ENCODE data around the gene HNRNPM.
A peak's percentile ranks its signal among the peaks of the same experiment; 100 is the strongest.

HNRNPM gene

DNA sequence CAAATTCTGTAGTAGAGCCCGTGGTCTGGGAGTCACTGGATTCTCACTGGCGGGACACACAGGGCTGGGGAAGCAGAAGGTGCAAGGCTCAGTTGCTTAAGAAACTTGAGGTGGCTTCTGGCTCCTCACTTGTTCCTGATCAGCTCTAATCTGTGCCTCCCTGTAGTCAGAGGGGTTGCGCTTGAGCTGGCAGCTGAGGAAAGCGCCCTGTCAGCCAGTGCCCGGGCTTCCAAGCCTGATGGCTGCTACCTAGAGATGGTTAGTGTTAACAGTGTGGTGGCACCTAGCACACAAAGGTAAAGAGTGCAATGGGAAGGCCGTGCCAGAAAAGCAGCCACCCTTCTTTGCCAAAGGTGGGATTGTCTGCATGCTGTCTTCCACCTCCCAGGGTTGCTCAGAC is 8.8 kb downstream of the HNRNPM start:
- Histone ChIP-seq H3K36me3 (peaks cover 0 to 21% (median 19%) of the 10 kb centered on the region in 3 donors), H3K27ac (no peak overlapping the region), H3K4me1 (peaks cover 0 to 97% (median 67%) of the 10 kb centered on the region in 4 donors), H3K9me3 (no peaks in the 10 kb centered on the region), H3K4me3 (no peak overlapping the region), H3K27me3 (no peaks in the 10 kb centered on the region)
- TF ChIP-seq, protein P1, sequence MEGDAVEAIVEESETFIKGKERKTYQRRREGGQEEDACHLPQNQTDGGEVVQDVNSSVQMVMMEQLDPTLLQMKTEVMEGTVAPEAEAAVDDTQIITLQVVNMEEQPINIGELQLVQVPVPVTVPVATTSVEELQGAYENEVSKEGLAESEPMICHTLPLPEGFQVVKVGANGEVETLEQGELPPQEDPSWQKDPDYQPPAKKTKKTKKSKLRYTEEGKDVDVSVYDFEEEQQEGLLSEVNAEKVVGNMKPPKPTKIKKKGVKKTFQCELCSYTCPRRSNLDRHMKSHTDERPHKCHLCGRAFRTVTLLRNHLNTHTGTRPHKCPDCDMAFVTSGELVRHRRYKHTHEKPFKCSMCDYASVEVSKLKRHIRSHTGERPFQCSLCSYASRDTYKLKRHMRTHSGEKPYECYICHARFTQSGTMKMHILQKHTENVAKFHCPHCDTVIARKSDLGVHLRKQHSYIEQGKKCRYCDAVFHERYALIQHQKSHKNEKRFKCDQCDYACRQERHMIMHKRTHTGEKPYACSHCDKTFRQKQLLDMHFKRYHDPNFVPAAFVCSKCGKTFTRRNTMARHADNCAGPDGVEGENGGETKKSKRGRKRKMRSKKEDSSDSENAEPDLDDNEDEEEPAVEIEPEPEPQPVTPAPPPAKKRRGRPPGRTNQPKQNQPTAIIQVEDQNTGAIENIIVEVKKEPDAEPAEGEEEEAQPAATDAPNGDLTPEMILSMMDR (IDR thresholded peaks at IDR 0.05) = no peak
- no peak for DNase-seq
- intact Hi-C loops (cut with DNase I; ENCODE audit: low total_unique reads) = no loop called here

DNA sequence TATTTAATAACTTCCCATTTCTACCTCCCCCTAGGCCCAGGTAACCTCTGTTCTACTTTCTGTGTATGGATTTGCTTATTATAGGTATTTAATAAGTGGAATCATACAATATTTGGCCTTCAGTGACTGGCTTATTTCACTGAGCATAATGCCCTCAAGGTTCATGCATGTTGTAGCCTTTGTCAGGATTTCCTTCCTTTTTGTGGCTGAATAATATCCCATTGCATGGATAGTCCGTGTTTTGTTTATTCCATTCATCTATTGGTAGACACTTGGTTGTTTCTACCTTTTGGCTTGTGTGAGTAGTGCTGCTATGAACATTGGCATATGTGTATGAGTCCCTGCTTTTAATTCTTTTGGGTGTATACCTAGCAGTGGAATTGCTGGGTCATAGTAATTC is 9.4 kb downstream of the HNRNPM start:
- H3K27me3 ChIP-seq = no peaks in the 10 kb centered on the region
- intact Hi-C loops (cut with DNase I; ENCODE audit: low total_unique reads) = no loop called here
- H3K9me3 ChIP-seq = no peaks in the 10 kb centered on the region
- H3K27ac ChIP-seq = no peak overlapping the region
- H3K36me3 ChIP-seq = peaks cover 0 to 21% (median 19%) of the 10 kb centered on the region in 3 donors
- no peak overlapping the region for H3K4me3 ChIP-seq
- H3K4me1 ChIP-seq = peaks cover 0 to 97% (median 67%) of the 10 kb centered on the region in 4 donors
- no peak for DNase-seq
- TF ChIP-seq, protein P1 (IDR thresholded peaks at IDR 0.05) = no peak

DNA sequence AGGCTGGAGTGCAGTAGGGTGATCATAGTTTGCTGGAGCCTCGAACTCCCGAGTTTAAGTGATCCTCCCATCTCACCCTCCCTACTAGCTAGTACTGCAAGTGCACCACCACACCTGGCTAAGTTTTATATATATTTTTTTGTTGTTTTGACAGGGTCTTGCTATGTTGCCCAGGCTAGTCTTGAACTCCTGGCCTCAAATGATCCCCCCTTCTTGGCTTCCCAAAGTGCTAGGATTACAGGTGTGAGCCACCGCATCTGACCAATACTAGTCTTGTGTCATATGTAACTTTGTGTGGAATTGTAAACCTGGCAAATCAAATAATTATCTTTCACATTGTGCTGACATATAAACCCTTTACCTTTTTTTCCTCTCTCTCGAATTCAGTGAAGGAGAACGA is 10.2 kb downstream of the HNRNPM start:
- intact Hi-C loops (cut with DNase I; ENCODE audit: low total_unique reads) = no loop called here
- no peak overlapping the region for H3K27ac ChIP-seq
- H3K36me3 ChIP-seq = peaks cover 0 to 21% (median 19%) of the 10 kb centered on the region in 3 donors
- H3K4me3 ChIP-seq = no peak overlapping the region
- TF ChIP-seq, protein P1 (IDR thresholded peaks at IDR 0.05) = no peak
- H3K9me3 ChIP-seq = no peaks in the 10 kb centered on the region
- peaks cover 0 to 100% (median 71%) of the 10 kb centered on the region in 4 donors for H3K4me1 ChIP-seq
- H3K27me3 ChIP-seq = no peaks in the 10 kb centered on the region
- no peak for DNase-seq

DNA sequence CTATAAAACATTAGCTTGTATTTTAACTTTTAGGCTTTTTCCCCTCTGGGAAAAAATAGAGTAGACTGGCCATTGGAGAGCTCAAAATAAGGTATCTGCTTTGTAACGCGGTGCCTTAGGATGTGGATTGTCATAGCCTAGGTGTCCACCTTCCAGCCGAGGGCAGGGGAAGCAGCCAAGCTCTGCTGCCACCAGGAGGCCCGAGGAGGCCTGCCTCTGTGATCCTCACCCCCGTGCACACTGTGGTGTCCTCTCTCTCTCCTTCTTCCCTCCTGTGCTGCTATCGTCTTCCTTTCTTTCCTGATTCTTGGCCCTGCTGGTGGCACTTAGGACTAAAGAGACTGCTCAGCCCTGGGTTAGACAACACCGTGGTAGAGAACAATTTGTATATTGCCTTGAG is 11.3 kb downstream of the HNRNPM start:
- Histone ChIP-seq H3K27ac (no peak overlapping the region), H3K4me1 (peaks cover 0 to 100% (median 76%) of the 10 kb centered on the region in 4 donors), H3K4me3 (no peak overlapping the region), H3K36me3 (peaks cover 0 to 21% (median 19%) of the 10 kb centered on the region in 3 donors), H3K9me3 (no peaks in the 10 kb centered on the region), H3K27me3 (no peaks in the 10 kb centered on the region)
- TF ChIP-seq, protein P1 (IDR thresholded peaks at IDR 0.05) = no peak
- no peak for DNase-seq
- intact Hi-C loops (cut with DNase I; ENCODE audit: low total_unique reads) = no loop called here

DNA sequence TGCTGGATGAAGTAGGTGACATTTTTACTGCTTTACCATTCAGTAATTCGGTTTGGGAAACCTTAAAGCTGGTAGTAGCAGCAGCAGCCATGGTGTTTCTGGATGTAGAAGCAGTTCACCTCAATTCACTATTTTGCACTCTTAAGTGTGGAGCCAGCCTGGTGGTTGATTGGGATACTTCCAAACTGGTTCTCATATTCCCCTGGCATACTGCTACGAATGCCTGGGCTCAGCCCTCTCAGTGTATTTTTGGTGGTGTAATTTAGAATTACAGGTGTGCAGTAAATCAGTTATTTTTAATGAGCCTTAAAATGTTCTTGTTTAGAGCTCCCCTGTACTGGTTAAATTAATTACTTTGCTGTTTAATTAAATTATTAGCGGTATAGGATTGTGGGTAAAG is 12.4 kb downstream of the HNRNPM start:
- Histone ChIP-seq H3K27ac (no peak overlapping the region), H3K9me3 (no peaks in the 10 kb centered on the region), H3K4me3 (no peak overlapping the region), H3K36me3 (peaks cover 0 to 23% (median 19%) of the 10 kb centered on the region in 3 donors), H3K27me3 (no peaks in the 10 kb centered on the region), H3K4me1 (peaks cover 0 to 100% (median 73%) of the 10 kb centered on the region in 4 donors)
- no peak for DNase-seq
- TF ChIP-seq, protein P1 (IDR thresholded peaks at IDR 0.05) = no peak
- intact Hi-C loops (cut with DNase I; ENCODE audit: low total_unique reads) = no loop called here

DNA sequence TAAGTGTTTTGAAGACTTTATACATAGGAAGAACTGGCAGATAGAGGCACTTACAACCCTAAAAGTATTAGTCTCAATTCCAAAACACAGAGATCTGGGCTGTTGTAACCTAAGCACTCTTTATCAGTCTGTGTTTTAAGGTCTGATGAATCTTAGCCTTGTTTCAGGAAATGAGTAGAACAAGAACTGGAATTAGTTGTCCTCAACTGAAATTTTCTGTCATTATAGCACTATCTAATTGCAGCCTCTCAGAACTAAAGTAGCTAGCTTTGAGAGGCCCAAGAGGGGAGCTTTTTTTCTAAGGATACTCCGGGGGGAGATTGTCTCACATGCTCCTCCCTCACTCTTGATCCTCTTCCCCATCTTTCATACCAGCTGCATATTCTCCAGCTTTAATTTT is 13.1 kb downstream of the HNRNPM start:
- peaks cover 0 to 24% (median 19%) of the 10 kb centered on the region in 3 donors for H3K36me3 ChIP-seq

More for the DNA sequence above, 13.1 kb downstream of the HNRNPM start:
- peaks cover 0 to 94% (median 70%) of the 10 kb centered on the region in 4 donors for H3K4me1 ChIP-seq
- intact Hi-C loops (cut with DNase I; ENCODE audit: low total_unique reads) = no loop called here
- H3K27me3 ChIP-seq = no peaks in the 10 kb centered on the region
- peak overlapping the region in 1 of 2 donors; percentile 64 for H3K27ac ChIP-seq
- H3K9me3 ChIP-seq = no peaks in the 10 kb centered on the region
- no peak for DNase-seq
- no peak overlapping the region for H3K4me3 ChIP-seq
- TF ChIP-seq, protein P1 (IDR thresholded peaks at IDR 0.05) = no peak

Data from tibial artery (tissue), 4 donors.